GM19395 (cell line): Measurements from ENCODE around the gene RIPK4.
"Not testable (repeated sequence)": the region's sequence is repeated elsewhere in the genome, so short reads cannot be mapped to it uniquely, and the experiment has no call there.

Experiments used
- ATAC-seq: cut with Tn5 transposase; IDR thresholded peaks from one replicate; pipeline ENCODE4 v1.9.1; 2021; ENCODE audit warnings: mild to moderate bottlenecking, moderate library complexity; ENCODE audit not compliant: unreplicated experiment

The RIPK4 gene

GRCh38 chr21:41740604-41741252 lies 26.1 kb downstream of the RIPK4 start:
- no peak for ATAC-seq

GRCh38 chr21:41739936-41740335 lies 26.9 kb downstream of the RIPK4 start:
- no peak for ATAC-seq

DNA sequence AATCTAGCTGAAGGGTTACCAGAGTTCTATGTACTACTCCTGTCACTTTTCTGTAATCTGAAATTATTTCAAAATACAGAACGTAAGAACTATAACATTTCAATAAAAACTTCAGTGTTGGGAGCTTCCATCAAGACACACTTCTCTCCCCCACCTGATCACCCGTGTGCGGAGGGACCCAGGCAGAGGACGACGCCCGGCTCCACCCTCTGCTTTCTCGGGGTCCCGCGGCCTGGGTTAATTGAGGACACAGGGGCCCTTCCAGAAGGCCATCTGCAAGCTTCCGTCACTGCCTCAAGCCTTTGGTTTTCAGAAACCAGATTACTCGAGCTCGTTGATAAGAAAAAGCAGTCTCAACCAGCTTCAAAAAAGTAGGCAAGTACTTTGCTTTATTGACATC lies 27.8 kb downstream of the RIPK4 start:
- ATAC-seq, result no peak

DNA sequence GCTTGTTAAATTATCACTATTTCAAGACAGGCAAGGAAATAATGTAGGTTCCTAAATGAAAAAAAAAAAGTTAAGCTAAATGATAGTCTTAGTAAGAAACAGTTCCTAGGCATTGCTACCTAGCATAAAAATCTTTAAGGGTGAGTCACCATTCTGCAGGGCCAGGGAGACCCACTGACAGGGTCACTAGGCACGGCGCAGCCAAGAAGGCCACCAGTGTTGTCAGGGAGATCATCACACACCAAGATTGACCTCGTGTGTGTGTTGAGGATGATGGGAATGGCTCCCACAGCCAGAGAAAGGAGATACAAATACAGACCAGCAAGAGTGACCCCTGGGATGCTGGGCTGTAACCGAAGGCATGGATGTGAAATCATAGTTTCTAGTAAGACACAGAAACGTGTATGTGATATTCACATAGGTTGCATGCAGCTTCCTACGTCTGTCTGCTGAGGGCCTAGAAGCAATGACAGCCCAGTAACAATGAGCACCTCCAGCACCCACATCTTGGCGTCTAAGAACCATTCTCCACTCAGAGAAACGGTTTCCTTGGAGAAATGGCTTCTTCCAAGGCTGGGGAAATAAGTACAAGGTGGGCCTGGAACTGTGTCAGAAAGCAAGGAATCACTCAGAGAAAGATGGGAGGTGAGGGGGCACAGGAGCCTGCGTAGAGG lies 29.1 kb downstream of the RIPK4 start:
- ATAC-seq, result no peak

DNA sequence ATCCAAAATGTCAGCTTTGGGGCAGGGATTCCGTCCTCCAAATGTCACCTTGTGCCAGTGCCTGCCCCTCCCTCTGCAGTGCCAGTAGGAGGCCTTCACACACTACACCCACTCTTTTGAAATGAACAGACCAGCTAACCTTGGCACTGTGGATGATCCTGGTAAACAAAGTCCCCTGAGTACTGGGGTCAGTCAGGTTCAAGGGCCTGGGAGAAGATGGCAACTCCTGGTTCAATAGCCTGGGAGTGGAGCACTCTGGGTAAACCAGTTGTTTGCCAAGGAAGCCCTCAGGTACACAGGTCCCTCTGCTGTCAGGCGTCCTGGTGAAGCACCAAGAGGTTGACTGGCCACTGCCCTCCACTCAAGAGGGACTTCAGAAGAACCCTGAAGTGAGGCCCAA lies 30.4 kb downstream of the RIPK4 start:
- no peak for ATAC-seq

DNA sequence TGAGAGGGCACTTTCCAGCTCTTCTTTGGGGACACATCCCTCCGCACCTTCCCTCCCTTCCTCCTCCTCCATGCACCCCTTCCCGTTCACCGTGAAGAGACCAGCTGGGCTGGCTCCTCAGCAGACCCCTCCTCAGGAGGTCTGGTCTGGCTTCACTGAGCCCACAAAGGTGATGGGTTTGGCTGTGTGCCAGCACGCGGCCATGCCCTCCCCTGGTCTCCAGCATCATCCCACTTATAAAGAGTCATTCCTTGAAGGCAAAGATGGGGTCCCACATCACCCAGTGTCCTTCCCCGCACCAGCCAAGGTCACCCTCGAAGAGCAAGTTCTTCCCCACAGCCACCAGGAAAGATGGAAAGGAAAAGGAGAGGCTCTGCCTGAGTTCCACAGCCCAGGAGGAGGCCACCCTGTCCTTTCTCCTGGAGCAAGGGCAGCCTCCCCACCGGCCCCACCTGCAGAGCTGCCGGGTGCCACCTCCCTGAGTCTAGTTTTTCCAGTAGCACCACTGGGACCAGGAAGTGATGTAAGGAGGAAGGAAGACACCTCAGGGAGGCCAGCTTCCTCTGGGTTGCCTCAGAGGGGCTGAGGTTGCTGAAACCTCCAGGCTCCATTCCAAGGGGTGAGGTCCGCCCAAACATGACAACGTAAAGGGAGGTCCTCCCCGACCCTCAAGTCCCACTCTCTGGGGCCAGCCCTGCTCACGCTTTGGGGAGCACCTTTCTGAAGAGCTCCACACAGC lies 32.7 kb downstream of the RIPK4 start:
- ATAC-seq, result no peak

DNA sequence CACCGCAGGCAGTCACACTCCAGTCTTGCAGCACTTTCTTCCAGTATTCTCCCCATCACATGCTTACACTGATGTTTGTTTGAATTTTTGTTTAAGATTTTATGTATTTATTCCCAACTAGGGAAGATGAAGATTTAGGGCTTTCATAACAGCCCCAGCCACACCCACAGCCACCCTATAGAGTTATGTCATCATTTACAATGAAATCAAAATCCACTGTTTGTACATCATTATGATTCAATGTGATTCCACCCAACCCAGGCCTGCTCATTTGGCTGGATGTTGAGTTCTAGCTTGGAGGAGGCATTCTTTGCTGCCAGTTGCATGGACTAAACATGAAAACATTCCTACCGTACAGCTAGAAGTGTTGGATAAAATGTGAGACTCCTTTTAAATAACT lies 35.8 kb downstream of the RIPK4 start:
- ATAC-seq, result no peak

DNA sequence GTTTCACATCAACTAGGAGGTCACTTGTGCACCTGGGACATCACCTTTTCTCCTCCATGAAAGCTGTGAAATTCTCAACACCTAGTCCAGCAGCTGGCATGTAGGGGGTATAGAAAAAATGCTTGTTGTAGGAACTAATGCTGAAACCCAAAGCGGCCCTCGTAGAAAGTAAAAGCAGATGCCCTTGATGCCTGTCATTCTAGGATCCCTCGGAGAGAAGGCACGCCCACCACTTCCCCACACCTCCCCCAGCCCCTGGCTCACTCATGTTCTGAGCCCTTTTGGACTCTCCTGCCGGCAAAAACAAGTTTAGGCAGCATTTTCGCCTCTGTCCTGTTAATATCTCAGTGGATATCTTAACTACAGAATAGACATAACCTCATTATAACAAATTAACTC lies 36.5 kb downstream of the RIPK4 start:
- ATAC-seq, result no peak

DNA sequence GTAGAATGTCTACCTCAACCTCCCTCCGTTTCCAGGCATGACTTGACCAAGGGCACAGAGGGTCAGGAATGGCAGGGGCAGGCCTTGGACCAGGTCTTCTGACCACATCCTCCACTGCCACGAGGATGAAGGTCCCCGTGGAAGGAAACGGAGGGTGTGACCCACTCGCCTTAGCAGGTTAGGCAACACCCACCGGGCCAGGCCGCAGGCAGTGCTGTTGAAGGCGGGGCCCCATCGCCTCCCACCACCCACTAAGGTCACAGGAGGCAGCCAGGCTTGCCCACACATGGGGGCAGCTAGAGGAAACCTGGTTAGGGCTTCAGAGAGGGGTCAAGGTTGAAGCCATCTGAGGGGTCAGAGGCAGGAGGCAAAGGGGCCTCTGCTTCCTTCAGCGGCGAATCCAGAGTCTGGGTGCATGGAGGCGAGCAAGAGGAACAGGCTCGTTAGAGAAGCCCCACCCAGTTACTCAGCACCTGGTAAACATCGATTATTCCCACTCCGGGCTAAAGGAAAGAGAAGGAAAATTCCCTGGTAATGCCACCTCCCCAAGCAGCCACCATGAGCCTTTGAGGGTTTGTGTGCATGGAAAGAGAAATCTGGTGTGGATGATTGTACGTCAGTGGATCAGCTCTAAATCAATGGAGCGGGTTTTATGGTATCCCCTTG lies 37.0 kb downstream of the RIPK4 start:
- ATAC-seq, result no peak

DNA sequence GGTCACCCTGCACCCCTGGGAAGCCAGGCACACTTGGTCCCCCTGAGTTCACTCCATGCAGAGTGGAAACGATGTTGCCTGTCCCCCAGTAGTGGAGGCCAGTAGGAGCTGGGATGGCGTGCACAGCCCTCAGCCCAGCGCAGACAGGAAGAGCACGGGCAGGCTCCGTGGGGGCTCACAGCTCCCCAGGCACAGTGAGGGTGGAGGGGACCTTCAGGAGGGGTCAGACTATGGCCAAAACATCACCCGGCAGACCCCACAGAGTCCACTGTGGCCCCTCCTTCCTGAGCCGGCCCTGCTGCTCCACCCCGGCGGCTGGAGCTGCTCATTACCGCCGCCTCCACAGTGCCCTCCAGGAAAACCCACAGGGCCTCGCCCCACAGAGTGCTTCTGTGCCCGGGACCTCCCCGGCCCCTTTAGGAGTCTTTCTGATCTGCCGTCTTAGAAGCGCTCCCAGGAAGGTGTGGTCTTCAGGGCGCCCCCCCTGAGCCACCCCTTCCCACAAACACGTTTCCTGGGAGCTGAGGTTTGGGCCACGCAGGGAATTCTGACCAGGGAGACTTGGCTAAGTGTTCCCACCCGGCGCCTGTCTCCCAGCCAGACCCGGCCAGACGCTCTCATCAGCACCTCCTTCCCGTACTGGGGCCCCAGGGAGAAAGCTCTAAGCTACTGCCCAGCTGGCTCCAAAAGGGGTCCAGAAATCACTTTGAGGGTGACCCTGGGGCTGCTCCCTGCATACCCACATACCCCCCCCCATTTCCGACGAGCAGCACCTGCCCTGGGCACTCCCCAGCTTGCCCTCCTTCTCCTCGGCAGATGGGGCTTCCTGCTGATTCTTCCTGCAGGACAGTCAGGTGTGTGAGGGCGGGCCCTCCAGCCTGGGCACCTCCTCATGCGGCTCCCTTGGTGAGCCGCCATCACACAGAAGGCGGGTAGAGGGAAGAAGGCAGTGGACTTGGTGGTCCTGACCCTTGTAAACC lies 38.8 kb downstream of the RIPK4 start:
- no peak for ATAC-seq

- no peak for ATAC-seq
Observed at GRCh38 chr21:41726970-41727783, 39.7 kb downstream of the RIPK4 start.

- no peak for ATAC-seq
Observed at GRCh38 chr21:41726630-41726969, 40.3 kb downstream of the RIPK4 start.

DNA sequence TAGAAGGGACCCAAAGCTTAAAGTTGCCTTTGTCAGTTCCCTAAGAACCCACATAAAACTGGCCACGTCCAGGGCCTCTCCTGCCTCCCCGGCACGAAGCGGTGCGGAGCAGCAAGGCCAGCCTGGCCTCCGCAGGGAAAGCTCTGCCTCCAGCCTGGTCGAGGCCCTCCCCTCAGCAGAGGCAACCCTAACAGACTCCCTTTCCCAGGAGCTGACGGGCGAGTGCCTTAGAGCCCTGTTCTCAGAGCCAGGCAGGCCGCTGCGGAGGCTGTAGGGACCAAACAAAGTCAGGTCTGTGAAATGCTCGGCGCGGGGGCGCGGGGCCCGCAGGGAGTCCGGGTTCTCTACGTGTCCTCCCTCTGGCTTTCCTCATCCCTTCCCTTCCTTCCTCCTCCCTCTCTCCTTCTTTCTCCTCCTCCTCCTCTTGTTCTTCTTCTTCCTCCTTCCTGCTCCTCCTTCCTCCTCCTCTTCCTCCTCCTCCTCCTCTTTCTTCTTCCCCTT lies 40.7 kb downstream of the RIPK4 start:
- ATAC-seq, result no peak

DNA sequence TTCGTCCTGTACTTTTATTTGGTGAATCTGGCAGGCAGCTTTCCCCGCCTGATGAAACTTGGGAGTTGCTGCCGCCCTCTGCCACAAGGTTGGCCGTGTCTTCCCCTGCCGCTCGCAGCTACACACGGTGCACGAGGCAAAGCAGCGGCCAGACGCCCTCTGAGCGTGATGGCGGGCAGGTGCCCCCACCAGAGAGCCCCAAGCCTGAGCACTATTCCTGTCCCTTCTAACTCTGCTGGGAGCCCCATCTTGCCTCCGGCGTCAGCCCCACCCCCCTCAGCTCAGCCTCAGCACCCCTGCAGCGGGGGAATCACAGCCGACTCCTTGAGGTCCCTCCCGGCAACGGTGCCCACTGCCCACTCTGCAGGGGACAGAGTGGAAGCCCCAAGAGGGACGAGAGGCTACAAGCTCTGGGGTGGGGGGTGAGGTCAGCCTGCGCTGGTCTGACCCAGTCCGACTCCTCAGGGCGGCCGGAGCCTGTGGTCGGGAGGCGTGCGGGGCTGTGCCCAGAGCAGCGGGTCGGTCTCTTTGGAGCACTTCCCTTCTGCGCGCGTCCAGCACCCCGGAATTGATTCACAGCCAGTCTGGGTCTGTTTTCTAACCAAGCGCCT lies 41.3 kb downstream of the RIPK4 start:
- ATAC-seq, result no peak

GRCh38 chr21:41723835-41724234 lies 43.0 kb downstream of the RIPK4 start:
- not testable (repeated sequence) for ATAC-seq

GRCh38 chr21:41722052-41723018 lies 44.5 kb downstream of the RIPK4 start:
- no peak for ATAC-seq

GRCh38 chr21:41720250-41720649 lies 46.6 kb downstream of the RIPK4 start:
- no peak for ATAC-seq

DNA sequence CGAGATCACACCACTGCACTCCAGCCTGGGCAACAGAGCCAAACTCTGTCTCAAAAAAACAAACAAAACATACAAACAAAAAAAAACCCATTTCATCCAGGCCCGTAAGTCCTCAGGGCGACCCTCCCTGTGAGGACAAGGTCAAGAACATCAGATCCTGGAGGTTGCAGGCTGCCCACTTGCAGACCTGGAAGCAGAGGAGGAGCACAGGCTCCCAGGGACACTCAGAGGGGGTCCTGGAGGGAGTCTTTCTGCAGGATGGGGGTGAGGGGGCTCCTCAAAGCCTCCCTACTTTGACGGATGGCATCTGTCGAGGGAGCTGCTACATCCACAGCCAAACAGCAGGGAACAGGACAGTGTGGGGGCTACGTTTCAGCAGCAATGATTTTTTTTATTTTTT lies 47.2 kb downstream of the RIPK4 start:
- no peak for ATAC-seq
